Upper lobe of left lung (tissue), 6 donors: ENCODE measurements around the gene SOX13. TPM values are rescaled to one million over a fixed set of nuclear protein-coding genes. Genes with fewer than 3 reads are reported as not detected.

Source experiments
- ATAC-seq, 2 donors: fragments of 200-7000 bp; cut with Tn5 transposase; one replicate each; pipeline ENCODE4 v1.9.1; 2022; ENCODE audit warnings: mild to moderate bottlenecking in 2 of 2, moderate library complexity in 2 of 2; ENCODE audit not compliant: low FRiP score in 2 of 2
- DNase-seq, 2 donors: peaks; one replicate each; pipeline ENCODE4 v3.0.0-alpha.2; 2019 to 2020
- H3K27ac ChIP-seq, 4 donors: fragments of 200-600 bp; sonication (generic); one replicate each; pipeline ENCODE4 v1.5.1; 2016 to 2019
- H3K27me3 ChIP-seq, 4 donors: fragments of 200-600 bp; sonication (generic); one replicate each; pipeline ENCODE4 v1.5.1; 2017 to 2019
- H3K36me3 ChIP-seq, 4 donors: fragments of 200-600 bp; sonication (generic); one replicate each; pipeline ENCODE4 v1.5.1; 2016 to 2019
- H3K4me1 ChIP-seq, 4 donors: fragments of 200-600 bp; sonication (generic); one replicate each; pipeline ENCODE4 v1.5.1; 2018 to 2019
- H3K4me3 ChIP-seq, 4 donors: fragments of 200-600 bp; sonication (generic); one replicate each; pipeline ENCODE4 v1.5.1; 2017 to 2019; ENCODE audit warnings: mild to moderate bottlenecking in 2 of 4, moderate library complexity in 1 of 4
- H3K9me3 ChIP-seq, 4 donors: fragments of 200-600 bp; sonication (generic); one replicate each; pipeline ENCODE4 v1.5.1; 2018 to 2019
- EP300 ChIP-seq, 4 donors: sonication (generic); formaldehyde crosslinking; IDR thresholded peaks; one replicate each; pipeline ENCODE4 v1.5.1; 2017; ENCODE audit warnings: antibody characterized with exemption in 4 of 4, control low read depth in 2 of 4
- POLR2A ChIP-seq, 4 donors: fragments of 450-650 bp; IDR thresholded peaks; one replicate each; pipeline ENCODE4 v1.5.1; 2016 to 2017; ENCODE audit warnings: antibody characterized with exemption in 4 of 4, mild to moderate bottlenecking in 2 of 4
- POLR2AphosphoS5 ChIP-seq, 2 donors: sonication (generic); formaldehyde crosslinking; IDR thresholded peaks; one replicate each; pipeline ENCODE4 v1.5.1; 2017; ENCODE audit warnings: antibody characterized with exemption in 2 of 2
- WGBS, 2 donors: methylation state at CpG; one replicate each; pipeline ENCODE4 v1.1.5; 2017 to 2018; 5-methylcytosine and 5-hydroxymethylcytosine counted together
- total RNA-seq, 6 donors: library from RNA; depleted of rRNA in 4 of 6; stranded (reverse); fragments of >200 nt in 4 of 6; gene quantifications; one replicate each; pipeline versions ENCODE4 v1.1.0 to v1.2.1, GENCODE V29; 2016 to 2021
- TF ChIP-seq, protein P1 (sequence below), 6 experiments: fragments of 450-650 bp in 4 of 6; fragments of 200-600 bp in 2 of 6; sonication (generic) in 2 of 6; IDR thresholded peaks; one replicate each; pipeline ENCODE4 v1.5.1; 2016 to 2019; ENCODE audit warnings: antibody characterized with exemption in 6 of 6
- donor health status: DM: no; HTN: no; CAD: no; lungs with moderate emphysema.
- donor health status: DM: no; HTN: yes; CAD: no; lungs with severe emphysema.

The SOX13 gene
- total RNA-seq, 6 donors from 2014 or later, result 33.8 to 76.5 (median 63.9) TPM

DNA sequence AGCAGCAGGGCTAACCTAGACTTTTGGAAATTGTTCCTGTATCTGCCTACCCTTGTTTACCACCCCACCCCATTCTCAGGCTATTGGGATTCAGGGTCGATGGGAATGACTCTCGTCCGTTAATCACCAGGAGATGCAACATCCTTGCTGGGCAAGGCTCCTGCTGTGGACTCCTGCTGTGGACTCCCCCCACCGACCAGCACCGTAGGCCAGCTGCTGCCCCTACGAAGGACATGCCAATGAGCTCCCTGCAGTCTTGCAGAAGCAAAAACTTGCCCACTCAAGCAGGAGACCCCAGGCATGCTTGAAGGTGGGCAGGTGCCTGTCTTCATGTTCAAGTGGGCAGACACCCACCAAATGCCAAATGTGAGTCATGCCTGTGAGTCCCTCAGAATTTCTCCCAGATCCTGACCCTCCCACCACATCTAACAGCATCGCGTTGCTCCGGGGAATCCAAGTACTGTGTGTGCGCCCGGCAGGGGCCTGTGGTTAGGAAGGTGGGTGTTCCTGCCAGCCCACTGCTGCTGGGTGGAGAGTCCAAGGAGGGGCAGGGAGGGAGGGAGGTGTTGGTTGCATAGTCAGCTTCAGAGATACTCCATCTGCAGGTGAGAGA lies 41.7 kb upstream of the SOX13 start:
- no peak for DNase-seq
- Histone ChIP-seq H3K27me3 (no peaks in the 10 kb centered on the region), H3K4me3 (no peak overlapping the region), H3K36me3 (no peaks in the 10 kb centered on the region), H3K27ac (no peak overlapping the region), H3K9me3 (no peaks in the 10 kb centered on the region), H3K4me1 (no peaks in the 10 kb centered on the region)
- TF ChIP-seq POLR2A (IDR thresholded peaks at IDR 0.05) (no peak), POLR2AphosphoS5 (IDR thresholded peaks at IDR 0.05) (no peak), EP300 (IDR thresholded peaks at IDR 0.05) (no peak)
- TF ChIP-seq, protein P1, sequence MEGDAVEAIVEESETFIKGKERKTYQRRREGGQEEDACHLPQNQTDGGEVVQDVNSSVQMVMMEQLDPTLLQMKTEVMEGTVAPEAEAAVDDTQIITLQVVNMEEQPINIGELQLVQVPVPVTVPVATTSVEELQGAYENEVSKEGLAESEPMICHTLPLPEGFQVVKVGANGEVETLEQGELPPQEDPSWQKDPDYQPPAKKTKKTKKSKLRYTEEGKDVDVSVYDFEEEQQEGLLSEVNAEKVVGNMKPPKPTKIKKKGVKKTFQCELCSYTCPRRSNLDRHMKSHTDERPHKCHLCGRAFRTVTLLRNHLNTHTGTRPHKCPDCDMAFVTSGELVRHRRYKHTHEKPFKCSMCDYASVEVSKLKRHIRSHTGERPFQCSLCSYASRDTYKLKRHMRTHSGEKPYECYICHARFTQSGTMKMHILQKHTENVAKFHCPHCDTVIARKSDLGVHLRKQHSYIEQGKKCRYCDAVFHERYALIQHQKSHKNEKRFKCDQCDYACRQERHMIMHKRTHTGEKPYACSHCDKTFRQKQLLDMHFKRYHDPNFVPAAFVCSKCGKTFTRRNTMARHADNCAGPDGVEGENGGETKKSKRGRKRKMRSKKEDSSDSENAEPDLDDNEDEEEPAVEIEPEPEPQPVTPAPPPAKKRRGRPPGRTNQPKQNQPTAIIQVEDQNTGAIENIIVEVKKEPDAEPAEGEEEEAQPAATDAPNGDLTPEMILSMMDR (IDR thresholded peaks at IDR 0.05), result no peak
- WGBS, 2 donors, result 68 to 70% methylated on average over 6 to 11 of the region's 11 CpGs
- ATAC-seq, result no peak

DNA sequence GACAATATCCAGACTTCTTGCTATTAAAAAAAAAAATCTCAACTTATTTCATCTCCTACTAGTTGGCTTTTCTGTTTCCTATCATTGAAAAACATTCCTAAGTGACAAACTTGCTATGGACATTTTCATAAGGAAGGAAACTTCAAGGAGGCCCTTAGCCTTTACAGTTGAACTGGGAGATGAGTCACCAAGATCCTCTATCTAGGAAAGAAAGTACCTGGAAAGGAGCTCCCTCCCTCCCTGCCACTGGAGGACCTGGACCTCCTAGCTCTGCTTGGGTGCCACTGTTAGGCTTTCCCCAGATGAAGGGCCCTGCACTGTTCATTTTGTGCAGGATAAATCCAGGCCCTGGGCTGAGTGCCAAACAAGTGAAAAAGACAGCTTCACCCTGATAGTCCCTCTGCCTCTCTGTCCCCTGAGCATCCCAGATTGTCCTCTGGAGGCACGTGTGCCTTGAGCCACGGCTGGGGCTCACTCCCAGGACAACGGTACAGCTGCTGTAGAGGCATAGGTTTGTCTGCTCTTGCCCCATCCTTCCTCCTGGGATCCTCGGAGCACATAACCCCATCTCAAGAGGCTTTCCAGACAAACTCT lies 40.2 kb upstream of the SOX13 start:
- TF ChIP-seq POLR2A (IDR thresholded peaks at IDR 0.05) (no peak), POLR2AphosphoS5 (IDR thresholded peaks at IDR 0.05) (no peak), EP300 (IDR thresholded peaks at IDR 0.05) (no peak)
- TF ChIP-seq, protein P1 (IDR thresholded peaks at IDR 0.05), result no peak
- Histone ChIP-seq H3K4me3 (no peak overlapping the region), H3K27ac (no peak overlapping the region), H3K36me3 (no peaks in the 10 kb centered on the region), H3K9me3 (no peaks in the 10 kb centered on the region), H3K4me1 (no peaks in the 10 kb centered on the region), H3K27me3 (no peaks in the 10 kb centered on the region)
- WGBS, 2 donors, result 74 to 89% methylated on average over 4 of the region's 4 CpGs
- no peak for ATAC-seq
- DNase-seq, result no peak

DNA sequence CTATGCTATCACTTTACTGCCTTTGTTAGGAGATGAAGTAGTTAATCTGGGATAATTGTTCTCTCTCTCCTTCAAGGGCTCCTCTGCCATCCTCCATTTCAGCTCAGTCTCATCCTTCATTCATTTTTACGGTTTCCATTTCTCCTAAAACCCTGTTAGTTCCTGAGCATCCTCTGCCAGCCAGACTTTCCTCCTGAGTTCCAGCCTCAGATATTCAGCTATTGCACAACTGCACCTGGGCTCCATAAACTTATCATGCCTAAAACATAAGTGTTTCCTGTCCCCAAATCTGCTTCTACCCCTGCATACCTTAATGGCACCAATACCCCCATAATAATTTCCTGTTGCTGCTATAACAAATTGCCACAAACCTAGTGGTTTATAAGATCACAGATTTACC lies 39.6 kb upstream of the SOX13 start:
- DNase-seq (no peak), ATAC-seq (no peak)
- TF ChIP-seq EP300 (IDR thresholded peaks at IDR 0.05), result no peak
- TF ChIP-seq, protein P1 (IDR thresholded peaks at IDR 0.05), result no peak
- no peak for TF ChIP-seq POLR2AphosphoS5 (IDR thresholded peaks at IDR 0.05)
- H3K36me3 ChIP-seq, result no peaks in the 10 kb centered on the region
- no peaks in the 10 kb centered on the region for H3K9me3 ChIP-seq
- H3K27ac ChIP-seq, result no peak overlapping the region
- WGBS, 2 donors, result 63 to 83% methylated on average over 1 of the region's 1 CpG
- H3K4me3 ChIP-seq, result no peak overlapping the region
- no peaks in the 10 kb centered on the region for H3K27me3 ChIP-seq
- no peaks in the 10 kb centered on the region for H3K4me1 ChIP-seq

DNA sequence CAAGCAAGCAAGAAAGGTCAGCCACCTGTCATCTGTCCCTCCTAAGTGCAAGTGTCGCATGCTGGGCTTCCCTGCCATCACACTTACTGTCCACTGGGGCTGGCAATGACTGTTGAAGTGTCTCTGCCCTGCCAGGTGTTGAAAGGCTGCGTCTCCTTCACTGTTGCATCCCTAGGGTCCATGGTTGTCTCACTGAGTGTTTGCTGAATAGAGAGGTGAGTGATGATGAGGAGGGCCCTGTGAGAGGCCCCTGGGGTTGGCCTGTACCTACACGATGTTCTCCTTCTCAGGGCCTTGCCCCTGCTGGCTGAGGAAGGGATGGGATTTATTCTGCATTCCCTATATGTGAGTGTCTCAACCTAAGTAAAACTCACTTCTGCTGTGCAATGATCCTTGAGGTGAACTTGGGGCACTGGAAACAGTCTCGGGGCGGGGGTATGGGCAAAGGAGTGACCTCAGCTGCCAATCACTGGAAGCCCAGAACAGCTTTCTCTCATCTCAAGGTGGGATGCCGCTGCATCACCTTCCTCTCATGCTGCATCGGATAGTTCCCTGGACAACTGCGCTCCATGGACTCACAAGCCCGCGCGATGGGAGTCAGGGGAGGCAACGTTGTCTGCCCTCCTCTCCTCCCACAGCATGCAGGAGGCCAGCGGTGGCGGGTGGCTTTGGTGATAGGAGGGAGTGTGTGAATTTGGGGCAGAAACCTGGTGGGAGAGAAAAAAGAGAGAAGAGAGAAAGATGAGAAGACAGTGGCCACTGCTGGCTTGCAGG lies 35.8 kb upstream of the SOX13 start:
- WGBS, 2 donors, result 71 to 81% methylated on average over 14 of the region's 14 CpGs
- Histone ChIP-seq H3K9me3 (no peaks in the 10 kb centered on the region), H3K27me3 (no peaks in the 10 kb centered on the region), H3K4me1 (peaks cover 0 to 6% (median 3%) of the 10 kb centered on the region in 4 donors), H3K36me3 (no peaks in the 10 kb centered on the region), H3K27ac (no peak overlapping the region), H3K4me3 (no peak overlapping the region)
- ATAC-seq, result no peak
- no peak for TF ChIP-seq POLR2A (IDR thresholded peaks at IDR 0.05)
- TF ChIP-seq, protein P1 (IDR thresholded peaks at IDR 0.05), result peak in 1 of 6 experiments; percentile 11
- DNase-seq, result no peak
